OCI-LY1 (cell line): ENCODE measurements around the gene ZSCAN20.

ENCODE experiments used
- H2AFZ ChIP-seq: fragments of 200-600 bp; sonication (generic), shearing (Covaris generic); 2 replicates; pipeline ENCODE4 v1.6.0; 2014; ENCODE audit warnings: antibody characterized with exemption, mild to moderate bottlenecking, low read length
- H3F3A ChIP-seq: fragments of 200-600 bp; sonication (generic), shearing (Covaris generic); 2 replicates; pipeline ENCODE4 v1.6.0; 2014; ENCODE audit warnings: mild to moderate bottlenecking, antibody characterized with exemption, low read length, moderate library complexity; ENCODE audit not compliant: insufficient read depth
- H3K27ac ChIP-seq: fragments of 200-600 bp; sonication (generic); 2 replicates; pipeline ENCODE4 v1.5.1; 2014; ENCODE audit warnings: low read length, mixed run types, mild to moderate bottlenecking, low read depth; ENCODE audit not compliant: poor library complexity, severe bottlenecking
- H3K27me3 ChIP-seq: fragments of 200-600 bp; sonication (generic); 2 replicates; pipeline ENCODE4 v1.6.0; 2014; ENCODE audit warnings: antibody characterized with exemption, mild to moderate bottlenecking, low read length, moderate library complexity; ENCODE audit not compliant: insufficient read depth
- H3K36me3 ChIP-seq: fragments of 200-600 bp; sonication (generic); 2 replicates; pipeline ENCODE4 v1.6.1; 2014; ENCODE audit warnings: mild to moderate bottlenecking, antibody characterized with exemption, low read length, moderate library complexity, mixed read lengths; ENCODE audit not compliant: insufficient read depth
- H3K4me1 ChIP-seq: fragments of 200-600 bp; sonication (generic); 2 replicates; pipeline ENCODE4 v1.5.1; 2014; ENCODE audit warnings: mild to moderate bottlenecking, low read length, moderate library complexity; ENCODE audit not compliant: insufficient read depth, severe bottlenecking
- H3K4me2 ChIP-seq: fragments of 200-600 bp; sonication (generic), shearing (Covaris generic); 2 replicates; pipeline ENCODE4 v1.6.1; 2014; ENCODE audit warnings: low read length
- H3K4me3 ChIP-seq: fragments of 200-600 bp; sonication (generic); 2 replicates; pipeline ENCODE4 v1.5.1; 2014; ENCODE audit warnings: low read length, low read depth, mild to moderate bottlenecking, mixed read lengths; ENCODE audit not compliant: poor library complexity, severe bottlenecking
- H3K79me2 ChIP-seq: fragments of 200-600 bp; shearing (Covaris generic); 2 replicates; pipeline ENCODE4 v1.6.1; 2016; ENCODE audit warnings: mixed run types, low read length, mixed read lengths; ENCODE audit not compliant: insufficient read depth
- H3K9ac ChIP-seq: fragments of 200-600 bp; sonication (generic), shearing (Covaris generic); 2 replicates; pipeline ENCODE4 v1.6.1; 2014; ENCODE audit warnings: mild to moderate bottlenecking, low read length, mixed read lengths
- H3K9me2 ChIP-seq: fragments of 200-600 bp; sonication (generic), shearing (Covaris generic); 2 replicates; pipeline ENCODE4 v1.6.1; 2014; ENCODE audit warnings: low read depth, mild to moderate bottlenecking, low read length, mixed read lengths
- H3K9me3 ChIP-seq: fragments of 200-600 bp; shearing (Covaris generic); 2 replicates; pipeline ENCODE4 v1.6.1; 2014; ENCODE audit warnings: low read length, mixed read lengths
- H4K20me1 ChIP-seq: fragments of 200-600 bp; sonication (generic), shearing (Covaris generic); 2 replicates; pipeline ENCODE4 v1.6.0; 2016; ENCODE audit warnings: mild to moderate bottlenecking, low read length; ENCODE audit not compliant: insufficient read depth
- EZH2 ChIP-seq: fragments of 200-600 bp; sonication (generic), shearing (Covaris generic); IDR thresholded peaks from 2 replicates; pipeline ENCODE4 v1.8.0; 2017; ENCODE audit warnings: borderline replicate concordance, mixed run types, mild to moderate bottlenecking, antibody characterized with exemption, low read length, moderate library complexity, mixed read lengths
- TF ChIP-seq, protein P1 (sequence below): fragments of 200-600 bp; sonication (generic), shearing (Covaris generic); IDR thresholded peaks from 2 replicates; pipeline ENCODE4 v1.5.1; 2017; ENCODE audit warnings: mild to moderate bottlenecking, antibody characterized with exemption, low read length, moderate library complexity, mixed read lengths

ZSCAN20 gene

DNA sequence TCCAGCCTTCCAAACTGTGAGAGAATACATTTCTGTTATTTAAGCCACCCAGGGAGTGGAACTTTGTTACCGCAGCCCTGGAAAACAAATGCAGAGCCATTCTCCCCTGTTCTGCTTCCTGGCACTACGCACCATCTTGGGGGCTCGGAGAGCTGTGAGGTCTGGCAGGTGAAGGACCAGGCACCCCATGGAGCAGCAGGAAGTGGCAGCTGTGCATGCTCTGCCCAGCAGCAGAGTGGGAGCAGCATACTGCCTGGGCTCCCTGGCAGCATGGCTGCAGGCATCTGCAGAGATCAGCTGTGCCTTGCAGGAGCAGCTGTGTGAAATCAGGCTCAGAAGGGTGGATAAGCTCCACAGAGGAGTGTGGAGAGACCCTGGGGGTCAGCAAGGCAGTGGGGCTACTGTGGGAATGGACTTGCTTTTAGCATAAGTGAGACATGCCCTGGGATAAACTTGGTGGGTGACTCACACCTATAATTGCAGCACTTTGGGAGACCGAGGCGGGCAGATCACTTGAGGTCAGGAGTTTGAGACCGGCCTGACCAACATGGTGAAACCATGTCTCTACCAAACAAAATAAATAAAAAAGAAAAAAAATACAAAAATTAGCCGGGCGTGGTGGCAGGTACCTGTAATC, 17.7 kb upstream of the ZSCAN20 start:
- Histone ChIP-seq H3F3A (no peaks in the 10 kb centered on the region), H3K27ac (no peak overlapping the region), H3K4me3 (no peak overlapping the region), H3K27me3 (peaks cover 5% of the 10 kb centered on the region; the same call in 1 of the 2 replicates), H4K20me1 (no peaks in the 10 kb centered on the region), H3K9me3 (no peaks in the 10 kb centered on the region), H3K79me2 (no peaks in the 10 kb centered on the region), H3K4me2 (no peak overlapping the region), H3K9me2 (no peaks in the 10 kb centered on the region), H2AFZ (no peak overlapping the region), H3K9ac (no peak overlapping the region), H3K36me3 (no peaks in the 10 kb centered on the region), H3K4me1 (no peaks in the 10 kb centered on the region)
- no peak for TF ChIP-seq EZH2
- TF ChIP-seq, protein P1, sequence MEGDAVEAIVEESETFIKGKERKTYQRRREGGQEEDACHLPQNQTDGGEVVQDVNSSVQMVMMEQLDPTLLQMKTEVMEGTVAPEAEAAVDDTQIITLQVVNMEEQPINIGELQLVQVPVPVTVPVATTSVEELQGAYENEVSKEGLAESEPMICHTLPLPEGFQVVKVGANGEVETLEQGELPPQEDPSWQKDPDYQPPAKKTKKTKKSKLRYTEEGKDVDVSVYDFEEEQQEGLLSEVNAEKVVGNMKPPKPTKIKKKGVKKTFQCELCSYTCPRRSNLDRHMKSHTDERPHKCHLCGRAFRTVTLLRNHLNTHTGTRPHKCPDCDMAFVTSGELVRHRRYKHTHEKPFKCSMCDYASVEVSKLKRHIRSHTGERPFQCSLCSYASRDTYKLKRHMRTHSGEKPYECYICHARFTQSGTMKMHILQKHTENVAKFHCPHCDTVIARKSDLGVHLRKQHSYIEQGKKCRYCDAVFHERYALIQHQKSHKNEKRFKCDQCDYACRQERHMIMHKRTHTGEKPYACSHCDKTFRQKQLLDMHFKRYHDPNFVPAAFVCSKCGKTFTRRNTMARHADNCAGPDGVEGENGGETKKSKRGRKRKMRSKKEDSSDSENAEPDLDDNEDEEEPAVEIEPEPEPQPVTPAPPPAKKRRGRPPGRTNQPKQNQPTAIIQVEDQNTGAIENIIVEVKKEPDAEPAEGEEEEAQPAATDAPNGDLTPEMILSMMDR, result no peak

DNA sequence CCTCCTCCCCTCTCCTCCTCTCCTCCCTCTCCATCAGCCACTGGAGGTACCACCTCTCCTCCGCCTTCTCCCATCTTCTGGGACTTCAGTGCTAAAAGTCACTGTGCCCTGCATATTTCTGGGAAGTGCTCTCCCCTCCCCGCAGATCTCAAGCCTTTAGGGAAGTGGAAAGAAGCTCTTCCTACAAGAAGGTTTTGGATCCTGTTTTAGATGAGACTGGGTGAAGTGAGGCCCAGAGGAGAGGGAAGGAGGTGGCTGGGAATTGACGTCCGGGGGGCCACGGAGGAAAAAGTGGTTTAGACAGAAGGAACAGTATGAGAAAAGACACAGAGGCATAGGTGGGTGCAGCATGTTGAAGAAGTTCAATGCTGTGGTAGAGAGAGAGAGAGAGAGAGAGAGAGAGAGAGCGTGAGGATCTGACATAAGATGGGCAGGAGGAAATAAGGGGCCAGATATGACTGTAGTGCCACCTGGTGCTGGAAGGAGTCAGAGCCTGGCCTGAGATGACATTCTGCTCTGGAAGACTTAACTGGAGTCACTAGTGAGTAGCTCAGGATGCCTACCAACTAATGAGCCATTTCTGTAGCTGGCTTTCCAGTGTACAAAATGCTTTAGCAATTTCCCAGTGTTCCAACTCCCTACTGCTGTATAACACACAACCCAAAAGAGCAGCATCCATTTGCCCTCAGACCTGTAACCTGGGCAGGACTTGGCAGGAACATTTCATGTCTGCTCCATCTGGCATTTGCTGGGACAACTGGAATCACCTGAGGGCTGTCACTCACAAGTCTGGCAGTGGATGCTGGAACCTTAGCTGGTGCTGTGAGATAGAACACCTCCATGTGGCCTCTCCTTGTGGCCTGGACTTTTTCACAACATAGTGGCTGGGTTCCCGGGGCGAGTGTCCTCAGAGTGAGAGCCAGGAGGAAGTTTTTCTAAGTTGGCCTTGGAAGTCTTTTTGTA, 16.6 kb upstream of the ZSCAN20 start:
- H3K9ac ChIP-seq, result no peak overlapping the region
- H3K4me1 ChIP-seq, result peaks cover 7% of the 10 kb centered on the region
- H3K27me3 ChIP-seq, result peaks cover 9% of the 10 kb centered on the region; the same call in 1 of the 2 replicates
- H2AFZ ChIP-seq, result no peak overlapping the region
- H3F3A ChIP-seq, result no peaks in the 10 kb centered on the region
- H4K20me1 ChIP-seq, result no peaks in the 10 kb centered on the region
- H3K4me2 ChIP-seq, result no peak overlapping the region
- no peaks in the 10 kb centered on the region for H3K79me2 ChIP-seq
- no peak overlapping the region for H3K4me3 ChIP-seq
- H3K9me2 ChIP-seq, result no peaks in the 10 kb centered on the region
- H3K9me3 ChIP-seq, result no peaks in the 10 kb centered on the region
- H3K36me3 ChIP-seq, result no peaks in the 10 kb centered on the region
- no peak overlapping the region for H3K27ac ChIP-seq
- TF ChIP-seq EZH2, result no peak
- TF ChIP-seq, protein P1, result peak; percentile 53

DNA sequence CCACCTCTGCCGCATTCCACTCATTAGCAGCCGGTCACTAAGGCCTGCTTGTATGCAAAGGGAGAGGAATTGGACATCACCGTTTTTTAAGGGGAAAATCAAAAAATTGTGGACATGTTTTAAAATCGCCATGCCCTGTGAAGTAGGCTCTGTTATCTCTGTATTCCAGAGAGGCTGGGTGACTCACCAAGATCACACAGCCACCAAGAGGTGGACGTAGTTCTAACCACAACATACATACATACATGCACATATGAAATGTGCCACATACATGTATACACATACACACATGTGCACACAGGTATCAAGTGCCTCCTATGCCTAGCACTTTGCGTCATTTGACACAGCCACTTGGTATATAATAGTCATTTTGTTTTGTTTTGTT, 16.0 kb upstream of the ZSCAN20 start:
- Histone ChIP-seq H4K20me1 (no peaks in the 10 kb centered on the region), H3K27me3 (peaks cover 9% of the 10 kb centered on the region; the same call in 1 of the 2 replicates), H3K9ac (no peak overlapping the region), H3K27ac (no peak overlapping the region), H3K79me2 (no peaks in the 10 kb centered on the region), H3K9me2 (no peaks in the 10 kb centered on the region), H3K4me2 (no peak overlapping the region), H3K36me3 (no peaks in the 10 kb centered on the region), H3F3A (no peaks in the 10 kb centered on the region), H2AFZ (no peak overlapping the region), H3K4me3 (no peak overlapping the region), H3K9me3 (no peaks in the 10 kb centered on the region), H3K4me1 (peaks cover 13% of the 10 kb centered on the region)
- TF ChIP-seq EZH2, result no peak
- TF ChIP-seq, protein P1, result no peak
